ENCODE measurements around the gene EMX2.

The EMX2 gene

GRCh38 chr10:117544711-117545140, 2.2 kb downstream of the EMX2 start:
- DNase-seq (ENCODE audit: low read depth, low spot score): no peak

- no peak for DNase-seq (ENCODE audit: low read depth, low spot score)
These were observed 2.8 kb downstream of the EMX2 start for GRCh38 chr10:117545141-117546019.

GRCh38 chr10:117546020-117546580, 3.6 kb downstream of the EMX2 start:
- DNase-seq (ENCODE audit: low read depth, low spot score): no peak

GRCh38 chr10:117546581-117547015, 4.1 kb downstream of the EMX2 start:
- DNase-seq (ENCODE audit: low read depth, low spot score): no peak

GRCh38 chr10:117547016-117547715, 4.6 kb downstream of the EMX2 start:
- no peak for DNase-seq (ENCODE audit: low read depth, low spot score)

- no peak for DNase-seq (ENCODE audit: low read depth, low spot score)
These were observed 5.4 kb downstream of the EMX2 start for GRCh38 chr10:117547716-117548668.

- DNase-seq (ENCODE audit: low read depth, low spot score): no peak
These were observed 6.6 kb downstream of the EMX2 start for GRCh38 chr10:117549100-117549585.

- no peak for DNase-seq (ENCODE audit: low read depth, low spot score)
These were observed 7.5 kb downstream of the EMX2 start for GRCh38 chr10:117550076-117550475.

- no peak for DNase-seq (ENCODE audit: low read depth, low spot score)
These were observed 8.2 kb downstream of the EMX2 start for GRCh38 chr10:117550599-117551329.

GRCh38 chr10:117551330-117552155, 9.0 kb downstream of the EMX2 start:
- no peak for DNase-seq (ENCODE audit: low read depth, low spot score)

- no peak for DNase-seq (ENCODE audit: low read depth, low spot score)
These were observed 9.6 kb downstream of the EMX2 start for GRCh38 chr10:117552156-117552631.

GRCh38 chr10:117552701-117553141, 10.2 kb downstream of the EMX2 start:
- DNase-seq (ENCODE audit: low read depth, low spot score): no peak

GRCh38 chr10:117553142-117553814, 10.7 kb downstream of the EMX2 start:
- DNase-seq (ENCODE audit: low read depth, low spot score): no peak

- DNase-seq (ENCODE audit: low read depth, low spot score): no peak
These were observed 11.2 kb downstream of the EMX2 start for GRCh38 chr10:117553815-117554172.

GRCh38 chr10:117554241-117554814, 11.8 kb downstream of the EMX2 start:
- no peak for DNase-seq (ENCODE audit: low read depth, low spot score)

- no peak for DNase-seq (ENCODE audit: low read depth, low spot score)
These were observed 12.5 kb downstream of the EMX2 start for GRCh38 chr10:117555017-117555416.

GRCh38 chr10:117555863-117556262, 13.3 kb downstream of the EMX2 start:
- no peak for DNase-seq (ENCODE audit: low read depth, low spot score)

GRCh38 chr10:117556356-117556755, 13.8 kb downstream of the EMX2 start:
- DNase-seq (ENCODE audit: low read depth, low spot score): no peak

Measured in iPS DF 19.7 (cell line).